SK-N-SH (cell line): ENCODE measurements around the gene PAIP1. TPM values are rescaled to one million over a fixed set of nuclear protein-coding genes. Genes with fewer than 3 reads are reported as not detected.
"Not testable (repeated sequence)": the region's sequence is repeated elsewhere in the genome, so short reads cannot be mapped to it uniquely, and the experiment has no call there.

ENCODE experiments used
- CTCF ChIA-PET: fragments of 300-600, 350-600 bp; formaldehyde crosslinking; extraction: SDS; loops from one replicate; lab custom pipeline; 2021; lab: Yijun Ruan, JAX
- POLR2A ChIA-PET: fragments of 350-600 bp; sonication (Branson Sonifier 250); formaldehyde crosslinking; extraction: SDS; loops from one replicate; lab custom pipeline; 2020; ENCODE audit warnings: antibody characterized with exemption, inconsistent platforms; lab: Yijun Ruan, JAX
- DNase-seq: peaks from one replicate; pipeline ENCODE4 v3.0.0; 2012
- H2AFZ ChIP-seq: fragments of 200-600 bp; sonication (generic); 2 replicates; pipeline ENCODE4 v1.8.1; 2016; ENCODE audit warnings: antibody characterized with exemption, mild to moderate bottlenecking, low read depth
- H3F3A ChIP-seq: fragments of 200-600 bp; sonication (generic); replicated peaks from 2 replicates; pipeline ENCODE3; 2016; ENCODE audit warnings: antibody characterized with exemption, mild to moderate bottlenecking; ENCODE audit not compliant: insufficient read depth
- H3K27ac ChIP-seq, 2 experiments: fragments of 200-500 bp in 1 of 2; fragments of 200-600 bp in 1 of 2; sonication (Bioruptor generic) in 1 of 2; sonication (generic), shearing (Covaris generic) in 1 of 2; 2 replicates each; pipeline versions ENCODE4 v1.5.1 to v1.6.1; 2014 to 2016; ENCODE audit warnings: low read depth in 2 of 2, inconsistent platforms in 1 of 2, low read length in 1 of 2, mild to moderate bottlenecking in 1 of 2, mixed read lengths in 1 of 2
- H3K27me3 ChIP-seq: fragments of 200-600 bp; sonication (generic), shearing (Covaris generic); 2 replicates; pipeline ENCODE4 v1.6.1; 2016; ENCODE audit warnings: mixed run types; ENCODE audit not compliant: insufficient read depth
- H3K36me3 ChIP-seq, 2 experiments: fragments of 200-500 bp in 1 of 2; fragments of 200-600 bp in 1 of 2; sonication (Bioruptor generic) in 1 of 2; sonication (generic) in 1 of 2; replicated peaks in 1 of 2; 2 replicates each; pipeline versions ENCODE3 to v1.5.1; 2014 to 2016; ENCODE audit warnings: low read length in 1 of 2, mild to moderate bottlenecking in 1 of 2; ENCODE audit not compliant: insufficient read depth in 2 of 2, control insufficient read depth in 1 of 2
- H3K4me1 ChIP-seq, 2 experiments: fragments of 200-500 bp in 1 of 2; fragments of 200-600 bp in 1 of 2; sonication (Bioruptor generic) in 1 of 2; sonication (generic), shearing (Covaris generic) in 1 of 2; 2 replicates each; pipeline versions ENCODE4 v1.5.1 to v1.6.1; 2014 to 2016; ENCODE audit warnings: low read depth in 1 of 2, low read length in 1 of 2, mixed run types in 1 of 2; ENCODE audit not compliant: insufficient read depth in 2 of 2, control insufficient read depth in 1 of 2
- H3K4me2 ChIP-seq: fragments of 200-600 bp; sonication (generic), shearing (Covaris generic); 2 replicates; pipeline ENCODE4 v1.6.1; 2017; ENCODE audit warnings: mixed run types
- H3K4me3 ChIP-seq, 2 experiments: fragments of 200-500 bp in 1 of 2; fragments of 200-600 bp in 1 of 2; sonication (Bioruptor generic) in 1 of 2; sonication (generic), shearing (Covaris generic) in 1 of 2; 2 replicates each; pipeline versions ENCODE4 v1.5.1 to v1.8.1; 2014 to 2016; ENCODE audit warnings: low read depth in 2 of 2, inconsistent platforms in 1 of 2, low read length in 1 of 2, mild to moderate bottlenecking in 1 of 2, mixed read lengths in 1 of 2, moderate library complexity in 1 of 2
- H3K79me2 ChIP-seq: fragments of 200-600 bp; sonication (generic); 2 replicates; pipeline ENCODE4 v1.8.1; 2017; ENCODE audit warnings: mild to moderate bottlenecking; ENCODE audit not compliant: insufficient read depth
- H3K9ac ChIP-seq: fragments of 200-600 bp; sonication (generic); 2 replicates; pipeline ENCODE4 v1.6.1; 2017; ENCODE audit warnings: mixed run types
- H3K9me2 ChIP-seq: fragments of 200-600 bp; sonication (generic); 2 replicates; pipeline ENCODE4 v1.6.1; 2017; ENCODE audit warnings: mixed run types
- H3K9me3 ChIP-seq: fragments of 200-600 bp; sonication (generic); 2 replicates; pipeline ENCODE4 v1.6.1; 2017; ENCODE audit warnings: mixed run types, mild to moderate bottlenecking, moderate library complexity
- H4K20me1 ChIP-seq: fragments of 200-600 bp; sonication (generic); 2 replicates; pipeline ENCODE4 v1.6.1; 2017; ENCODE audit warnings: mild to moderate bottlenecking, mixed run types; ENCODE audit not compliant: insufficient read depth
- ELF1 ChIP-seq: IDR thresholded peaks from 2 replicates; pipeline ENCODE4 v1.4.0; 2012
- EZH2phosphoT487 ChIP-seq: fragments of 200-600 bp; sonication (generic); IDR thresholded peaks from 2 replicates; pipeline ENCODE4 v1.6.1; 2017; ENCODE audit warnings: low read depth, mixed run types, mild to moderate bottlenecking, antibody characterized with exemption, moderate library complexity, borderline replicate concordance
- FOSL2 ChIP-seq: IDR thresholded peaks from 2 replicates; pipeline ENCODE4 v1.4.0; 2012; ENCODE audit warnings: low read depth, mild to moderate bottlenecking, moderate library complexity, borderline replicate concordance
- FOXJ3 ChIP-seq: sonication (generic); formaldehyde crosslinking; IDR thresholded peaks from 2 replicates; pipeline ENCODE4 v1.5.1; 2020; ENCODE audit warnings: mild to moderate bottlenecking, missing genetic modification reagents
- JUND ChIP-seq: IDR thresholded peaks from 2 replicates; pipeline ENCODE4 v1.4.0; 2012
- MEF2A ChIP-seq: IDR thresholded peaks from 2 replicates; pipeline ENCODE4 v1.4.0; 2012; ENCODE audit warnings: low read depth, borderline replicate concordance
- NFIC ChIP-seq: IDR thresholded peaks from 2 replicates; pipeline ENCODE4 v1.4.0; 2012; ENCODE audit warnings: borderline replicate concordance
- NRF1 ChIP-seq: IDR thresholded peaks from 2 replicates; pipeline ENCODE4 v1.6.1; 2012; ENCODE audit warnings: low read depth, mild to moderate bottlenecking, low read length
- POLR2AphosphoS5 ChIP-seq: IDR thresholded peaks from 2 replicates; pipeline ENCODE4 v1.6.1; 2012; ENCODE audit warnings: low read depth, low read length
- RAD21 ChIP-seq: IDR thresholded peaks from 2 replicates; pipeline ENCODE4 v1.6.1; 2012; ENCODE audit warnings: mild to moderate bottlenecking, low read length
- RCOR1 ChIP-seq: fragments of 150-350 bp; IDR thresholded peaks from 2 replicates; pipeline ENCODE4 v1.6.1; 2017; ENCODE audit warnings: antibody characterized with exemption, low read length
- RFX5 ChIP-seq: IDR thresholded peaks from 2 replicates; pipeline ENCODE4 v1.6.1; 2012; ENCODE audit warnings: mild to moderate bottlenecking, improper control_type of control experiment, low read length
- SIN3A ChIP-seq: IDR thresholded peaks from 2 replicates; pipeline ENCODE4 v1.6.1; 2012; ENCODE audit warnings: low read depth, mild to moderate bottlenecking, low read length, moderate library complexity, borderline replicate concordance
- TAF1 ChIP-seq: IDR thresholded peaks from 2 replicates; pipeline ENCODE4 v1.6.1; 2012; ENCODE audit warnings: low read depth, mild to moderate bottlenecking, low read length, moderate library complexity, borderline replicate concordance
- TEAD4 ChIP-seq: IDR thresholded peaks from 2 replicates; pipeline ENCODE4 v1.4.0; 2012; ENCODE audit warnings: mild to moderate bottlenecking, borderline replicate concordance; ENCODE audit not compliant: insufficient read depth
- WGBS: methylation state at CpG from one replicate; pipeline ENCODE4 v1.1.6; 2017; ENCODE audit warnings: low lambda C conversion rate; 5-methylcytosine and 5-hydroxymethylcytosine counted together
- polyA plus RNA-seq, 3 experiments: library from polyadenylated mRNA; depleted of rRNA; stranded (reverse); fragments of >200 nt; gene quantifications; 2 replicates each; pipeline ENCODE4 v1.2.3, GENCODE V29; 2012
- TF ChIP-seq, protein P1 (sequence below): IDR thresholded peaks from 2 replicates; pipeline ENCODE4 v1.4.0; 2012; ENCODE audit warnings: low read depth, borderline replicate concordance
- TF ChIP-seq, protein P2 (sequence below): fragments of 200-600 bp; sonication (generic); IDR thresholded peaks from 2 replicates; pipeline ENCODE4 v1.6.1; 2017; ENCODE audit warnings: antibody characterized with exemption, mild to moderate bottlenecking, moderate library complexity
- TF ChIP-seq, protein P3 (sequence below): fragments of 150-350 bp; IDR thresholded peaks from 2 replicates; pipeline ENCODE4 v1.6.1; 2017; ENCODE audit warnings: antibody characterized with exemption, low read length, low read depth, borderline replicate concordance
- TF ChIP-seq, protein P4 (sequence below): IDR thresholded peaks from 2 replicates; pipeline ENCODE4 v1.4.0; 2012; ENCODE audit warnings: low read depth
- TF ChIP-seq, protein P5 (sequence below): IDR thresholded peaks from 2 replicates; pipeline ENCODE4; 2012

PAIP1 gene
- polyA plus RNA-seq, 1 of the 3 experiments (the other 2 are of a cell fraction): 70.0 TPM

DNA sequence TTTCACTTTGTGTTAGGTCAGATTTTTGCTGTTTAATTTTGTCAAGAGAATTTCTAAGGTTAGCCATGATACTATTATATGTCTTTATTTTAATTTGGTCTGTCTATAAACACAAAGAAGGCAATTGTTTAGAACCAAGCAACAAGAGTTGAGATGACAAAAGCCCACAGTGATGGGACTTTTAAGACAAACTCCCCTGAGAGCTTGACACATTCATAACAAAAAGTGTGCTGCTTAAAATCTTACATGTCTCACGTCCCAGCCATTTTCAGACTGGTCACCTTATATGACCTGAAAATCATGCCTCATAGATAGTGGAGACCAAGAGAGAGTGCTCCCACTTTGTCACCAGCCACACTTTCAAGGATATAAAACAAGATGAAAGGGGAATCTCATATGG lies 24.5 kb upstream of the PAIP1 start:
- Histone ChIP-seq H3K36me3 (peaks cover 0 to 2% of the 10 kb centered on the region in 2 experiments), H3K4me2 (no peak overlapping the region), H3K4me1 (no peaks in the 10 kb centered on the region), H3K27ac (no peak overlapping the region), H3K9me3 (no peaks in the 10 kb centered on the region), H2AFZ (no peak overlapping the region), H3K79me2 (no peaks in the 10 kb centered on the region), H4K20me1 (no peaks in the 10 kb centered on the region), H3K27me3 (no peaks in the 10 kb centered on the region), H3F3A (no peaks in the 10 kb centered on the region), H3K4me3 (no peak overlapping the region), H3K9ac (no peak overlapping the region), H3K9me2 (no peaks in the 10 kb centered on the region)
- no peak for DNase-seq
- ChIA-PET CTCF (no interaction called here), POLR2A (no interaction called here)
- WGBS: 94% methylated on average over 1 of the region's 1 CpG
- TF ChIP-seq, protein P1, sequence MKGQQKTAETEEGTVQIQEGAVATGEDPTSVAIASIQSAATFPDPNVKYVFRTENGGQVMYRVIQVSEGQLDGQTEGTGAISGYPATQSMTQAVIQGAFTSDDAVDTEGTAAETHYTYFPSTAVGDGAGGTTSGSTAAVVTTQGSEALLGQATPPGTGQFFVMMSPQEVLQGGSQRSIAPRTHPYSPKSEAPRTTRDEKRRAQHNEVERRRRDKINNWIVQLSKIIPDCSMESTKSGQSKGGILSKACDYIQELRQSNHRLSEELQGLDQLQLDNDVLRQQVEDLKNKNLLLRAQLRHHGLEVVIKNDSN: no peak
- TF ChIP-seq FOSL2: no peak
- TF ChIP-seq ELF1: no peak
- no peak for TF ChIP-seq NRF1
- no peak for TF ChIP-seq EZH2phosphoT487
- TF ChIP-seq TAF1: no peak
- no peak for TF ChIP-seq TEAD4
- no peak for TF ChIP-seq RFX5
- TF ChIP-seq, protein P2, sequence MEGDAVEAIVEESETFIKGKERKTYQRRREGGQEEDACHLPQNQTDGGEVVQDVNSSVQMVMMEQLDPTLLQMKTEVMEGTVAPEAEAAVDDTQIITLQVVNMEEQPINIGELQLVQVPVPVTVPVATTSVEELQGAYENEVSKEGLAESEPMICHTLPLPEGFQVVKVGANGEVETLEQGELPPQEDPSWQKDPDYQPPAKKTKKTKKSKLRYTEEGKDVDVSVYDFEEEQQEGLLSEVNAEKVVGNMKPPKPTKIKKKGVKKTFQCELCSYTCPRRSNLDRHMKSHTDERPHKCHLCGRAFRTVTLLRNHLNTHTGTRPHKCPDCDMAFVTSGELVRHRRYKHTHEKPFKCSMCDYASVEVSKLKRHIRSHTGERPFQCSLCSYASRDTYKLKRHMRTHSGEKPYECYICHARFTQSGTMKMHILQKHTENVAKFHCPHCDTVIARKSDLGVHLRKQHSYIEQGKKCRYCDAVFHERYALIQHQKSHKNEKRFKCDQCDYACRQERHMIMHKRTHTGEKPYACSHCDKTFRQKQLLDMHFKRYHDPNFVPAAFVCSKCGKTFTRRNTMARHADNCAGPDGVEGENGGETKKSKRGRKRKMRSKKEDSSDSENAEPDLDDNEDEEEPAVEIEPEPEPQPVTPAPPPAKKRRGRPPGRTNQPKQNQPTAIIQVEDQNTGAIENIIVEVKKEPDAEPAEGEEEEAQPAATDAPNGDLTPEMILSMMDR: no peak
- TF ChIP-seq, protein P3, sequence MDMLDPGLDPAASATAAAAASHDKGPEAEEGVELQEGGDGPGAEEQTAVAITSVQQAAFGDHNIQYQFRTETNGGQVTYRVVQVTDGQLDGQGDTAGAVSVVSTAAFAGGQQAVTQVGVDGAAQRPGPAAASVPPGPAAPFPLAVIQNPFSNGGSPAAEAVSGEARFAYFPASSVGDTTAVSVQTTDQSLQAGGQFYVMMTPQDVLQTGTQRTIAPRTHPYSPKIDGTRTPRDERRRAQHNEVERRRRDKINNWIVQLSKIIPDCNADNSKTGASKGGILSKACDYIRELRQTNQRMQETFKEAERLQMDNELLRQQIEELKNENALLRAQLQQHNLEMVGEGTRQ: no peak
- TF ChIP-seq, protein P4, sequence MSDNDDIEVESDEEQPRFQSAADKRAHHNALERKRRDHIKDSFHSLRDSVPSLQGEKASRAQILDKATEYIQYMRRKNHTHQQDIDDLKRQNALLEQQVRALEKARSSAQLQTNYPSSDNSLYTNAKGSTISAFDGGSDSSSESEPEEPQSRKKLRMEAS: no peak
- no peak for TF ChIP-seq POLR2AphosphoS5
- no peak for TF ChIP-seq FOXJ3
- TF ChIP-seq RAD21: no peak
- TF ChIP-seq, protein P5, sequence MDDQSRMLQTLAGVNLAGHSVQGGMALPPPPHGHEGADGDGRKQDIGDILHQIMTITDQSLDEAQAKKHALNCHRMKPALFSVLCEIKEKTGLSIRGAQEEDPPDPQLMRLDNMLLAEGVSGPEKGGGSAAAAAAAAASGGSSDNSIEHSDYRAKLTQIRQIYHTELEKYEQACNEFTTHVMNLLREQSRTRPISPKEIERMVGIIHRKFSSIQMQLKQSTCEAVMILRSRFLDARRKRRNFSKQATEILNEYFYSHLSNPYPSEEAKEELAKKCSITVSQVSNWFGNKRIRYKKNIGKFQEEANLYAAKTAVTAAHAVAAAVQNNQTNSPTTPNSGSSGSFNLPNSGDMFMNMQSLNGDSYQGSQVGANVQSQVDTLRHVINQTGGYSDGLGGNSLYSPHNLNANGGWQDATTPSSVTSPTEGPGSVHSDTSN: no peak
- TF ChIP-seq SIN3A: no peak
- TF ChIP-seq JUND: no peak
- TF ChIP-seq MEF2A: no peak
- TF ChIP-seq NFIC: no peak
- TF ChIP-seq RCOR1: no peak

DNA sequence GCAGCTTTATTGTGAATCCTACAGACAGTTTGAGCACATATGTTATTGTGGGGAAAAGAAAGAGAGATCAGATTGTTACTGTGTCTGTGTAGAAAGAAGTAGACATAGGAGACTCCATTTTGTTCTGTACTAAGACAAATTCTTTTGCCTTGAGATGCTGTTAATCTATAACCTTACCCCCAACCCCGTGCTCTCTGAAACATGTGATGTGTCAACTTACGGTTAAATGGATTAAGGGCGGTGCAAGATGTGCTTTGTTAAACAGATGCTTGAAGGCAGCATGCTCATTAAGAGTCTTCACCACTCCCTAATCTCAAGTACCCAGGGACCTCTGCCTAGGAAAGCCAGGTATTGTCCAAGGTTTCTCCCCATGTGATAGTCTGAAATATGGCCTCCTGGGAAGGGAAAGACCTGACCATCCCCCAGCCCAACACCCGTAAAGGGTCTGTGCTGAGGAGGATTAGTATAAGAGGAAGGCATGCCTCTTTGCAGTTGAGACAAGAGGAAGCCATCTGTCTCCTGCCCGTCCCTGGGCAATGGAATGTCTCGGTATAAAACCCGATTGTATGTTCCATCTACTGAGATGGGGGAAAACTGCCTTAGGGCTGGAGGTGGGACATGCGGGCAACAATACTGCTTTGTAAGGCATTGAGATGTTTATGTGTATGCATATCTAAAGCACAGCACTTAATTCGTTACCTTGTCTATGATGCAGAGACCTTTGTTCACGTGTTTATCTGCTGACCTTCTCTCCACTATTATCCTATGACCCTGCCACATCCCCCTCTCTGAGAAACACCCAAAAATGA lies 23.7 kb upstream of the PAIP1 start:
- H3K79me2 ChIP-seq, H3K36me3 ChIP-seq, H3F3A ChIP-seq, H3K27ac ChIP-seq, DNase-seq, H3K9me2 ChIP-seq, H3K9me3 ChIP-seq, H3K9ac ChIP-seq, CTCF ChIA-PET, POLR2A ChIA-PET, H3K4me1 ChIP-seq, H3K27me3 ChIP-seq, H2AFZ ChIP-seq, H3K4me3 ChIP-seq, H4K20me1 ChIP-seq, H3K4me2 ChIP-seq: not testable (repeated sequence)
- WGBS: 91% methylated on average over 10 of the region's 10 CpGs
